Progenitor cell of endocrine pancreas (in vitro differentiated cells): ENCODE results near the gene LARP1. TPM values are rescaled to one million over a fixed set of nuclear protein-coding genes. Genes with fewer than 3 reads are reported as not detected.
"Not testable (repeated sequence)": the region's sequence is repeated elsewhere in the genome, so short reads cannot be mapped to it uniquely, and the experiment has no call there.

Source experiments
- DNase-seq: peaks from one replicate; pipeline ENCODE4 v3.0.0; 2021; ENCODE audit warnings: low spot score; ENCODE audit not compliant: unreplicated experiment
- H3K27ac Mint-ChIP-seq: 2 replicates; pipeline ENCODE4 v1.8.0; 2021; ENCODE audit warnings: mild to moderate bottlenecking, moderate library complexity, mixed read lengths
- H3K27me3 Mint-ChIP-seq: 2 replicates; pipeline ENCODE4 v1.8.0; 2021; ENCODE audit warnings: mixed read lengths
- H3K36me3 Mint-ChIP-seq: 2 replicates; pipeline ENCODE4 v1.8.0; 2022; ENCODE audit warnings: mixed read lengths; ENCODE audit not compliant: insufficient read depth
- H3K4me1 Mint-ChIP-seq: 2 replicates; pipeline ENCODE4 v1.8.0; 2021; ENCODE audit warnings: low read depth, mixed read lengths
- H3K4me3 Mint-ChIP-seq: 2 replicates; pipeline ENCODE4 v1.8.0; 2021; ENCODE audit warnings: low read depth, mild to moderate bottlenecking, moderate library complexity, mixed read lengths
- H3K9me3 Mint-ChIP-seq: 2 replicates; pipeline ENCODE4 v1.8.0; 2021; ENCODE audit warnings: low read depth, mixed read lengths
- total RNA-seq: library from RNA; stranded (reverse); gene quantifications from 2 replicates; pipeline ENCODE4 v1.2.1, GENCODE V29; 2021
- TF ChIP-seq, protein P1 (sequence below): fragments of 200-600 bp; sonication (generic); IDR thresholded peaks from one replicate; pipeline ENCODE4 v1.5.0; 2021; ENCODE audit warnings: antibody characterized with exemption, mild to moderate bottlenecking; ENCODE audit not compliant: unreplicated experiment

The LARP1 gene
- total RNA-seq, 1 donor from 2014 or later, result 225 TPM

DNA sequence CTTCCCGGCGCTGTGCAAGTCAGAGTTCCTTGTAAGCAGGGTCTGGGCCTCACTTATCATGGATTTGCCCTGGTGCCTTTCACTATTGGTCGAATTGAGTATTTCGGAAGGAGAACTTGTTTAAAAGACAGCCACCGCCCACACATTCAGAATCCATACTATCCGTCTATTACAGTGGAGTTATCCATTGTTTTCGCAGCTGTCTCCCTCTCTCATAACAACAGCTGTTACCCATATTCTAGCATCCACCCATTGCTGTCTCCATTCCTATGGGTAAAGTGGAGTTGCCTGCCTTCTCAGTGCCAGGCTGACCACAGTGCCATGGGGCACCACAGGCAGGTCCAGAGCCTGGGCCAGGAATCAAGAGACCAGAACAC, 75.0 kb downstream of the LARP1 start:
- H3K27ac Mint-ChIP-seq, result no peak overlapping the region
- H3K4me1 Mint-ChIP-seq, result peaks cover 3% of the 10 kb centered on the region
- peaks cover 13% of the 10 kb centered on the region for H3K36me3 Mint-ChIP-seq
- TF ChIP-seq, protein P1, sequence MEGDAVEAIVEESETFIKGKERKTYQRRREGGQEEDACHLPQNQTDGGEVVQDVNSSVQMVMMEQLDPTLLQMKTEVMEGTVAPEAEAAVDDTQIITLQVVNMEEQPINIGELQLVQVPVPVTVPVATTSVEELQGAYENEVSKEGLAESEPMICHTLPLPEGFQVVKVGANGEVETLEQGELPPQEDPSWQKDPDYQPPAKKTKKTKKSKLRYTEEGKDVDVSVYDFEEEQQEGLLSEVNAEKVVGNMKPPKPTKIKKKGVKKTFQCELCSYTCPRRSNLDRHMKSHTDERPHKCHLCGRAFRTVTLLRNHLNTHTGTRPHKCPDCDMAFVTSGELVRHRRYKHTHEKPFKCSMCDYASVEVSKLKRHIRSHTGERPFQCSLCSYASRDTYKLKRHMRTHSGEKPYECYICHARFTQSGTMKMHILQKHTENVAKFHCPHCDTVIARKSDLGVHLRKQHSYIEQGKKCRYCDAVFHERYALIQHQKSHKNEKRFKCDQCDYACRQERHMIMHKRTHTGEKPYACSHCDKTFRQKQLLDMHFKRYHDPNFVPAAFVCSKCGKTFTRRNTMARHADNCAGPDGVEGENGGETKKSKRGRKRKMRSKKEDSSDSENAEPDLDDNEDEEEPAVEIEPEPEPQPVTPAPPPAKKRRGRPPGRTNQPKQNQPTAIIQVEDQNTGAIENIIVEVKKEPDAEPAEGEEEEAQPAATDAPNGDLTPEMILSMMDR, result no peak
- no peaks in the 10 kb centered on the region for H3K9me3 Mint-ChIP-seq
- no peak overlapping the region for H3K4me3 Mint-ChIP-seq
- no peak for DNase-seq
- no peaks in the 10 kb centered on the region for H3K27me3 Mint-ChIP-seq

DNA sequence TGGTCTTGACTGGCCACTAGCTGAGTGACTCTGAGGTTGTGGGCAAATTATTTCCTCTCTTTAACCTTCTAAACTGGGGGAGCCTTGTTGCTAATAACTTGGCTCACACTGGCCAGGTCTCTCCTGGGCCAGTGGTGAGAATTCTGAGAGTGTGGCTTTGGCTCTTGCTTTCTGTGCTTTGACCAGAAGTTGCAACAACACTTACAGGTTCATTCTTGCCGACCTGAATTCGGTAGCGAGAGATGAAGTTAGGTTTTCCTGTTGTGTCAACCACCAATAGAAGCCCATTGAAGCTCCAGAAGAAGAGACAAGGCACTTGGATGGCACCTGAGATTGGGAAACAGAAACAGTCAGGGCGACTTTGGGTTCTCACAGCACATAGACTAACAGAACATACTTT, 75.4 kb downstream of the LARP1 start:
- no peaks in the 10 kb centered on the region for H3K27me3 Mint-ChIP-seq
- peaks cover 3% of the 10 kb centered on the region for H3K4me1 Mint-ChIP-seq
- peaks cover 13% of the 10 kb centered on the region for H3K36me3 Mint-ChIP-seq
- no peak overlapping the region for H3K4me3 Mint-ChIP-seq
- no peak for DNase-seq
- no peaks in the 10 kb centered on the region for H3K9me3 Mint-ChIP-seq
- H3K27ac Mint-ChIP-seq, result no peak overlapping the region
- TF ChIP-seq, protein P1, result no peak

DNA sequence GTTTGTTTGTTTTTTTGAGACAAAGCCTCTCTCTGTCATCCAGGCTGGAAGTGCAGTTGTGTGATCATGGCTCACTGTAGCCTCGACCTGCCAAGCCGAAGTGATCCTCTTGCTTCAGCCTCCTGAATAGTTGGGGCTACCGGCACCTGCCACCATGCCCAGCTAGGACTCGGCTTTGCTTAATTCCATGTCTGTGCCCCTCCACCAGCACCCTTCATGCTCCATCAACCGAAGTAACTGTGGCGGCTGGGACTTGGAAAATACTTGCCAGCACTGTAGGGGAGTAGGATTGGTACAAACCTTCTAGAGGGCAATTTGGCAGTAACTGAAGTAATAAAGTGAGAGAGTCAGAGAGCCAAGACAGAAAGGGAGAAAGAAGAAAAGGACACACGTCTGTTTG, 76.3 kb downstream of the LARP1 start:
- Mint-ChIP-seq H3K9me3 (no peaks in the 10 kb centered on the region), H3K27me3 (no peaks in the 10 kb centered on the region), H3K27ac (no peak overlapping the region), H3K36me3 (peaks cover 10% of the 10 kb centered on the region), H3K4me3 (no peak overlapping the region), H3K4me1 (peaks cover 3% of the 10 kb centered on the region)
- TF ChIP-seq, protein P1, result no peak
- no peak for DNase-seq

DNA sequence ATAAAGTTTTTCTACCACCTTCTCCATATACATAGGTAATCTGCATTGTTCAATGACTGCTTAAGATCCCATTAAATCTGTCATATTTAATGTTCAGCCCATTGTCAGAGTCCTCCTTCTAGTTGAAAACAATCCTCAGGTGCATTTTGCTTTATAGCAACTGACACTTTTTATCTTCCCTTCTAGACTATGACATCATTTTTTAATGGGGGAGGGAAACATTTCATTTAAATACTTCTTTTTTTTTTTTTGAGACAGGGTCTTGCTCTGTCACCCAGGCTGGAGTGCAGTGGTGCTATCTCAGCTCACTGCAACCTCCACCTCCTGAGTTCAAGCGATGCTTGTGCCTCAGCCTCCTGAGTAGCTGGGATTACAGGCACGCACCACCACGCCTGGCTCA, 77.6 kb downstream of the LARP1 start:
- DNase-seq, H3K9me3 Mint-ChIP-seq, H3K27me3 Mint-ChIP-seq, H3K4me3 Mint-ChIP-seq, H3K27ac Mint-ChIP-seq: not testable (repeated sequence)
- Mint-ChIP-seq H3K4me1 (peaks cover 12% of the 10 kb centered on the region), H3K36me3 (peaks cover 12% of the 10 kb centered on the region)

DNA sequence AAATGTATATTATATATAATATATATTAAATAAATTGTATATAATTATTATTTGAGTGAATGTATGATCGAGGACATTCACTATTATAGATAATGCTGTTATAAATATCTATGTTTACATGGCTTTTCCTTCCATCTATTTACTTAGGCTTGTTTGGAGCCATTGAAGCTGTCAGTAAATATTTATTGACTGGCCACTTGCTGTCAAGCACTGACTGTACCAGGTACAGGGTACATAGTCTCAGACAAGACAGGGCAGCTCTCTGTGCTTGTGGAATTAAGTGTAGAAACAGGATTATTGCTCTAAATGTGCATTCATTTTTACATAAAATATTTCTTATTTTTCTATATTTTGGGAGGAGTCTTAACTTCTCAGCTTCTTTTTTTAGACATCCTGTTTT, 78.9 kb downstream of the LARP1 start:
- no peaks in the 10 kb centered on the region for H3K9me3 Mint-ChIP-seq
- TF ChIP-seq, protein P1, result no peak
- H3K27me3 Mint-ChIP-seq, result no peaks in the 10 kb centered on the region
- H3K27ac Mint-ChIP-seq, result no peak overlapping the region
- H3K4me3 Mint-ChIP-seq, result no peak overlapping the region
- H3K4me1 Mint-ChIP-seq, result peaks cover 16% of the 10 kb centered on the region
- peaks cover 14% of the 10 kb centered on the region for H3K36me3 Mint-ChIP-seq
- DNase-seq, result no peak

DNA sequence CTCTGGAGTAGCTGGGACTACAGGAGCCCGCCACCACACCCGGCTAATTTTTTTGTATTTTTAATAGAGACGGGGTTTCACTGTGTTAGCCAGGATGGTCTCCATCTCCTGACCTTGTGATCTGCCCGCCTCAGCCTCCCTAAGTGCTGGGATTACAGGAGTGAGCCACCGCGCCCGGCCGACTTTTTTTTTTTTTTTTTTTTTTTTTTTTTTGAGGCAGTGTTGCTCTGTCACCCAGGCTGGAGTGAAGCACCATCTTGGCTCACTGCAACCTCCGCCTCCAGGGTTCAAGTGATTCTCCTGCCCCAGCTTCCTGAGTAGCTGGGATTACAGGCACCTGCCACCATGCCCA, 80.5 kb downstream of the LARP1 start:
- not testable (repeated sequence) for H3K9me3 Mint-ChIP-seq, H3K4me3 Mint-ChIP-seq, H3K36me3 Mint-ChIP-seq, H3K27me3 Mint-ChIP-seq, H3K27ac Mint-ChIP-seq, DNase-seq
- peaks cover 16% of the 10 kb centered on the region for H3K4me1 Mint-ChIP-seq

DNA sequence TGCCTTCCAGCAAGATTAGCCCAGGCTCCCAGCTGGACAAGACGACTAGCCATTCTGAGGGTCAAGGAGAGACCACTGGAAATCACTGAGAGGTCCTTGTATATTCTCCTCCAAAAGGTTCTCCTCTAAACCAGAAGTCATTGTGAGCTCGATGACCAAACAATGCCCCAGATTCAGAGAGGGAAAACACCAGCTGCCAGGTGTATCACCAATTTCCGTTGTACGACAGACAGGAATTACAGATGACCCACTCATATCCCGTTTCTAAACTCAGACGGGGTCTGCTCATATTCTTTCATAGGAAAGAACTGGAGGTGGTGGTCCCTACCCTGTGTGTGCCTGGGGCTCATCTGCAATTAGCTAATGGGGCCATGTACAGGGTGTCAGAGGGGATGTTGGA, 81.0 kb downstream of the LARP1 start:
- Mint-ChIP-seq H3K27ac (no peak overlapping the region), H3K4me1 (peaks cover 16% of the 10 kb centered on the region), H3K36me3 (peaks cover 7% of the 10 kb centered on the region), H3K4me3 (no peak overlapping the region), H3K9me3 (no peaks in the 10 kb centered on the region), H3K27me3 (no peaks in the 10 kb centered on the region)
- no peak for DNase-seq
- TF ChIP-seq, protein P1, result no peak
